Hepatocyte (in vitro differentiated cells): ENCODE measurements around the gene DRC7. TPM values are rescaled to one million over a fixed set of nuclear protein-coding genes. Genes with fewer than 3 reads are reported as not detected.

Experiments
- DNase-seq: peaks from one replicate; pipeline ENCODE4 v3.0.0-alpha.2; 2016; ENCODE audit warnings: low spot score
- H2AFZ ChIP-seq: fragments of 200-600 bp; sonication (generic); 2 replicates; pipeline ENCODE4 v1.6.0; 2016; ENCODE audit warnings: antibody characterized with exemption, mild to moderate bottlenecking
- H3K27ac ChIP-seq: fragments of 200-600 bp; sonication (generic); 2 replicates; pipeline ENCODE4 v1.5.1; 2016; ENCODE audit warnings: mild to moderate bottlenecking
- H3K27me3 ChIP-seq: fragments of 200-600 bp; sonication (generic); 2 replicates; pipeline ENCODE4 v1.6.1; 2016
- H3K36me3 ChIP-seq: fragments of 200-600 bp; sonication (generic); replicated peaks from 2 replicates; pipeline ENCODE4 v1.5.1; 2016; ENCODE audit warnings: low read depth; ENCODE audit not compliant: insufficient read depth
- H3K4me1 ChIP-seq: fragments of 200-600 bp; sonication (generic); 2 replicates; pipeline ENCODE4 v1.5.1; 2016; ENCODE audit warnings: mild to moderate bottlenecking, moderate library complexity; ENCODE audit not compliant: insufficient read depth
- H3K4me2 ChIP-seq: fragments of 200-600 bp; sonication (generic); 2 replicates; pipeline ENCODE4 v1.6.0; 2016
- H3K4me3 ChIP-seq: fragments of 200-600 bp; sonication (generic); 2 replicates; pipeline ENCODE4 v1.5.1; 2016; ENCODE audit warnings: mild to moderate bottlenecking
- H3K79me2 ChIP-seq: fragments of 200-600 bp; sonication (generic); 2 replicates; pipeline ENCODE4 v1.6.0; 2017; ENCODE audit warnings: mild to moderate bottlenecking
- H3K9me2 ChIP-seq: fragments of 200-600 bp; sonication (generic); replicated peaks from 2 replicates; pipeline ENCODE4 v1.6.0; 2017; ENCODE audit warnings: mild to moderate bottlenecking; ENCODE audit not compliant: insufficient read depth
- H3K9me3 ChIP-seq: fragments of 200-600 bp; sonication (generic); 2 replicates; pipeline ENCODE4 v1.5.1; 2016; ENCODE audit warnings: low read depth, mild to moderate bottlenecking
- H4K20me1 ChIP-seq: fragments of 200-600 bp; sonication (generic); 2 replicates; pipeline ENCODE4 v1.6.0; 2016; ENCODE audit warnings: mild to moderate bottlenecking; ENCODE audit not compliant: insufficient read depth, poor library complexity, severe bottlenecking
- EZH2 ChIP-seq: fragments of 200-600 bp; sonication (generic); IDR thresholded peaks from 2 replicates; pipeline ENCODE4 v1.6.1; 2016; ENCODE audit warnings: antibody characterized with exemption, mild to moderate bottlenecking, borderline replicate concordance
- EZH2phosphoT487 ChIP-seq: fragments of 200-600 bp; sonication (generic); IDR thresholded peaks from one replicate; pipeline ENCODE4 v1.6.1; 2018; ENCODE audit warnings: antibody characterized with exemption, mild to moderate bottlenecking, low read depth, moderate library complexity; ENCODE audit not compliant: unreplicated experiment, severe bottlenecking
- WGBS: methylation state at CpG from one replicate; pipeline ENCODE4 v1.1.6; 2016; ENCODE audit warnings: low lambda C conversion rate; ENCODE audit errors: missing lambda C conversion rate; 5-methylcytosine and 5-hydroxymethylcytosine counted together
- polyA plus RNA-seq: library from polyadenylated mRNA; unstranded; fragments of >200 nt; fragmentation: Nextera tagmentation; extraction: Ambion mirVana; gene quantifications from 2 replicates; pipeline ENCODE4 v1.2.1, GENCODE V29; 2016
- total RNA-seq: library from RNA; depleted of rRNA; stranded (reverse); fragments of >200 nt; gene quantifications from 2 replicates; pipeline ENCODE4 v1.2.3, GENCODE V29; 2014
- TF ChIP-seq, protein P1 (sequence below): fragments of 200-600 bp; sonication (generic); IDR thresholded peaks from 2 replicates; pipeline ENCODE4 v1.5.1; 2016; ENCODE audit warnings: antibody characterized with exemption, mild to moderate bottlenecking; ENCODE audit not compliant: poor library complexity

The DRC7 gene
- total and polyA plus RNA-seq, 2 experiments from 2014 or later: 0.27 to 0.93 TPM

GRCh38 chr16:57754354-57755060, 59.9 kb downstream of the DRC7 start:
- no peak for TF ChIP-seq EZH2
- no peak for TF ChIP-seq EZH2phosphoT487
- TF ChIP-seq, protein P1, sequence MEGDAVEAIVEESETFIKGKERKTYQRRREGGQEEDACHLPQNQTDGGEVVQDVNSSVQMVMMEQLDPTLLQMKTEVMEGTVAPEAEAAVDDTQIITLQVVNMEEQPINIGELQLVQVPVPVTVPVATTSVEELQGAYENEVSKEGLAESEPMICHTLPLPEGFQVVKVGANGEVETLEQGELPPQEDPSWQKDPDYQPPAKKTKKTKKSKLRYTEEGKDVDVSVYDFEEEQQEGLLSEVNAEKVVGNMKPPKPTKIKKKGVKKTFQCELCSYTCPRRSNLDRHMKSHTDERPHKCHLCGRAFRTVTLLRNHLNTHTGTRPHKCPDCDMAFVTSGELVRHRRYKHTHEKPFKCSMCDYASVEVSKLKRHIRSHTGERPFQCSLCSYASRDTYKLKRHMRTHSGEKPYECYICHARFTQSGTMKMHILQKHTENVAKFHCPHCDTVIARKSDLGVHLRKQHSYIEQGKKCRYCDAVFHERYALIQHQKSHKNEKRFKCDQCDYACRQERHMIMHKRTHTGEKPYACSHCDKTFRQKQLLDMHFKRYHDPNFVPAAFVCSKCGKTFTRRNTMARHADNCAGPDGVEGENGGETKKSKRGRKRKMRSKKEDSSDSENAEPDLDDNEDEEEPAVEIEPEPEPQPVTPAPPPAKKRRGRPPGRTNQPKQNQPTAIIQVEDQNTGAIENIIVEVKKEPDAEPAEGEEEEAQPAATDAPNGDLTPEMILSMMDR: no peak
- no peaks in the 10 kb centered on the region for H3K9me2 ChIP-seq
- H3K4me3 ChIP-seq: no peak overlapping the region
- no peaks in the 10 kb centered on the region for H3K36me3 ChIP-seq
- WGBS: 93% methylated on average over 7 of the region's 9 CpGs
- H3K9me3 ChIP-seq: no peaks in the 10 kb centered on the region
- H4K20me1 ChIP-seq: no peaks in the 10 kb centered on the region
- H3K27me3 ChIP-seq: no peaks in the 10 kb centered on the region
- H3K4me2 ChIP-seq: no peak overlapping the region
- H3K27ac ChIP-seq: no peak overlapping the region
- no peaks in the 10 kb centered on the region for H3K79me2 ChIP-seq
- DNase-seq: no peak
- no peak overlapping the region for H2AFZ ChIP-seq
- no peaks in the 10 kb centered on the region for H3K4me1 ChIP-seq

- H3K27ac ChIP-seq: no peak overlapping the region
- no peak overlapping the region for H3K4me2 ChIP-seq
- WGBS: 90% methylated on average over 22 of the region's 24 CpGs
- no peaks in the 10 kb centered on the region for H3K4me1 ChIP-seq
- no peaks in the 10 kb centered on the region for H4K20me1 ChIP-seq
- no peak overlapping the region for H2AFZ ChIP-seq
- H3K79me2 ChIP-seq: no peaks in the 10 kb centered on the region
- H3K9me3 ChIP-seq: no peaks in the 10 kb centered on the region
- TF ChIP-seq, protein P1: no peak
- no peak for TF ChIP-seq EZH2phosphoT487
- TF ChIP-seq EZH2: no peak
- H3K9me2 ChIP-seq: no peaks in the 10 kb centered on the region
- H3K27me3 ChIP-seq: no peaks in the 10 kb centered on the region
- H3K36me3 ChIP-seq: no peaks in the 10 kb centered on the region
- DNase-seq: no peak
- no peak overlapping the region for H3K4me3 ChIP-seq
These were observed 60.6 kb downstream of the DRC7 start for GRCh38 chr16:57755061-57755684.

DNA sequence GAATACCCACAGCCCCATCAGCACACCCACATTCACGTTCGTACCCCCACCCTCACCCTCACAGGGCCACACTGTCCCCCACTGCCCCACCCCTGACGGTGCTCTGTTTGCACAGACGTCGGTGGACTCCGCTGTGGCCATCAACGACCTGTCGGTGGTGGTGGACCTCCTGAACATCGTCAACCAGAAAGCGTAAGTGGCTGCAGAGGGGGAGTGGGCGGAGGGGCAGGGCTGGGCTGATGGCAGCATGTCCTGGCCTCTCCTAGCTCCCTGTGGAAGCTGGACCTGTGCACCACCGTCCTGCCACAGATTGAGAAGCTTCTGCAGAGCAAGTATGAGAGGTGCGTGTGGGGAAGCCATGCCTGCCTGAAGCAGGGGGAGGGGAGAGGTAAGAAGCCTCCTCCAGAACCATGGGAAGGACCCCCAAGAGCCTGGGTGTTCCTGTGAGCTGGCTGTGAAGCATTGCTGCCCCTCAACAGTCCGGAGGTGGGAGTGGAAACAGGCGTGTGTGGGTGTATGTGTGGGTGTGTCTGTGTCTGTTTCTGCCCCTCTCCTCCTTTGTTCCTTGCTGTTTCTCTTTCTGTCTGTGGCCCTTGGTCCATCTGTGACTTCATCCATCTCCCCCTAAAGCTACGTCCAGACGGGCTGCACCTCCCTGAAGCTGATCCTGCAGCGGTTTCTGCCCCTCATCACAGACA, 61.3 kb downstream of the DRC7 start:
- 86% methylated on average over 14 of the region's 18 CpGs for WGBS

More for the DNA sequence above, 61.3 kb downstream of the DRC7 start:
- Histone ChIP-seq H3K4me1 (no peaks in the 10 kb centered on the region), H3K36me3 (no peaks in the 10 kb centered on the region), H3K4me3 (no peak overlapping the region), H3K9me2 (no peaks in the 10 kb centered on the region), H4K20me1 (no peaks in the 10 kb centered on the region), H3K4me2 (no peak overlapping the region), H3K79me2 (no peaks in the 10 kb centered on the region), H3K9me3 (no peaks in the 10 kb centered on the region), H3K27me3 (no peaks in the 10 kb centered on the region), H2AFZ (no peak overlapping the region), H3K27ac (no peak overlapping the region)
- no peak for TF ChIP-seq EZH2phosphoT487
- DNase-seq: no peak
